HG03575 (cell line): ENCODE measurements around the gene ARHGAP32.
"Not testable (repeated sequence)": the region's sequence is repeated elsewhere in the genome, so short reads cannot be mapped to it uniquely, and the experiment has no call there.

Source experiments
- ATAC-seq: cut with Tn5 transposase; IDR thresholded peaks from one replicate; pipeline ENCODE4 v1.9.1; 2021; ENCODE audit not compliant: unreplicated experiment, insufficient number of reproducible peaks, low FRiP score; ENCODE audit errors: extremely low read depth

ARHGAP32 gene

DNA sequence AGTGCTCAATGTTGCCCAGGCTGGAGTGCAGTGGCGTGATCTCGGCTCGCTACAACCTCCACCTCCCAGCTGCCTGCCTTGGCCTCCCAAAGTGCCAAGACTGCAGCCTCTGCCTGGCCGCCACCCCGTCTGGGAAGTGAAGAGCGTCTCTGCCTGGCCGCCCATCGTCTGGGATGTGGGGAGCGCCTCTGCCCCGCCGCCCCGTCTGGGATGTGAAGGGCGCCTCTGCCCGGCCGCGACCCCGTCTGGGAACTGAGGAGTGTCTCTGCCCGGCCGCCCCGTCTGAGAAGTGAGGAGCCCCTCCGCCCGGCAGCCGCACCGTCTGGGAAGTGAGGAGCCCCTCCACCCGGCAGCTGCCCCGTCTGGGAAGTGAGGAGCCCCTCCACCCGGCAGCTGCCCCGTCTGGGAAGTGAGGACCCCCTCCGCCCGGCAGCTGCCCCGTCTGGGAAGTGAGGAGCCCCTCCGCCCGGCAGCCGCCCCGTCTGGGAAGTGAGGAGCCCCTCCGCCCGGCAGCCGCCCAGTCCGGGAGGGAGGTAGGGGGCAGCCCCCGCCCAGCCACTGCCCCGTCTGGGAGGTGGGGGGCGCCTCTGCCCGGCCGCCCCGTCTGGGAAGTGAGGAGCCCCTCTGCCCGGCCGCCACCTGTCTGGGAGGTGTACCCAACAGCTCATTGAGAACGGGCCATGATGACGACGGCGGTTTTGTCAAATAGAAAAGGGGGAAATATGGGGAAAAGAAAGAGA lies 63.1 kb downstream of the ARHGAP32 start:
- not testable (repeated sequence) for ATAC-seq

DNA sequence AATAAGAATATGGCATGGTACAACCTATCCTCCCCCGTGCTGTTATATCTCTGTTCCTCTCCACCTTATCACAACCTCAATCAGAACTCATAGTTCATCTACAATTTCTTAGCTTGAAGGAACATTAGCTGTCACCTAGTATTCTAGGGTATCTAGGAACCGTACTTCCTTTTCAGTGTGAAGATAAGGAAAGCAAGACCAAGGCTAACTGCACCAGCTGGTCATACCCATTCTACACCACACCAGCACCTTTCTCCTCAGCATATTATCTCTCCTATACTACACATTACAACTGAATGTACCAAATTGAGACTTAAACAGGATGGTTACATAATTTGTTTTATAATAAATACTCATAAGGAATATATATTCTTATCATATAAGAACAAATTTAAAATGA lies 73.1 kb downstream of the ARHGAP32 start:
- ATAC-seq, result no peak

- no peak for ATAC-seq
Observed at GRCh38 chr11:129117595-129118350, 74.4 kb downstream of the ARHGAP32 start.

GRCh38 chr11:129115652-129116586 lies 76.2 kb downstream of the ARHGAP32 start:
- ATAC-seq, result no peak

- no peak for ATAC-seq
Observed at GRCh38 chr11:129109701-129110100, 82.4 kb downstream of the ARHGAP32 start.

DNA sequence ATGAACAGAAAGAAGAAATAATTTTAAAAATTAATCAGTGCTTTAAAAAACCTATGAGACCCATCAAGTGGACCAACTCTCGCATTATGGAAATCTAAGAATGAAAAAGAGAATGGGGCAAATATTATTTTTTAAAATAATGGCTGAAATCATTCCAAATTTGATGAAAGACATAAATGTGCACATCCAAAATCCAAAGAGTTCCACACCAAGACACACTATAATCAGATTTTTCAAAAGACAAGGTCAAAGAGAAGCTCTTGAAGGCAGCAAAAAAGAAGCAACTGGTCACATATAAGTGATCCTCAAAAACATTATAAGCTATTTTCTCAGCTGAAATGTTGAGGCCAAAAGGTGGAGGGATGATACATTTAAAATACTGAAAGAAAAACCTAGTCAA lies 85.3 kb downstream of the ARHGAP32 start:
- ATAC-seq, result no peak

DNA sequence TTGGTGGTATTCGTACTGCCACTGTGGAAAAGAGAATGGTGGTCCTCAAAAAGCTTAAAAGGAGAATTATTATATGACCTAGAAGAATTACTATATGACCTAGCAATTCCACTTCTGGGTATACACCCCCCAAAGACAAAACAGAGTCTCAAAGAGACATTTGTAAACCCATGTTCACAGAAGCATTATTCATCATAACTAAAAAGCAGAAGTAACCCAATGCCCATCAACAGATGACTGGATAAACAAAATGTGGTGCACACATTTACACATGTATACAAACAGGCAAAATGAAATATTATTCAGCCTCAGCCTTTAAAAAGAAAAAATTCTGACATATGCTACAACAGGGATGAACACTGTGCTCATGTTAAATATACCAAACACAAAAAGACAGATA lies 89.4 kb downstream of the ARHGAP32 start:
- ATAC-seq, result no peak

- ATAC-seq, result no peak
Observed at GRCh38 chr11:129102225-129102624, 89.9 kb downstream of the ARHGAP32 start.

DNA sequence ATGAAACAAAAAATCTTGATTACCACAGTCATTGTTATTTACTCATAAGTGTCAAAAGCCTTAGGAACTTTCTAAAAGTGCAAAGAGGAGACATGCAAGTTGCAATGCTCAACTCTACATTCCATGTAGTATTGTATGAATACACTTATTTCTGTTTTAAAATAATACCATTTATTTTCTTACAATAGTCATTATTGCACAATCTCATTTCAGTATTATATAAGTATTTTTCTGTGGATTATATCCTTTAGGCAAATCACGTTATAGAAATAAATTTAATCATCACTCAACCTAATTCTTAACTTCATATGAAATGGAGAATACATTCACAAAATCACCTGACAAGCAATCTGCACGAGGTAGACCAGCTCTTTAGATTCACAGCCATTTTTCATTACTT lies 98.8 kb downstream of the ARHGAP32 start:
- no peak for ATAC-seq

DNA sequence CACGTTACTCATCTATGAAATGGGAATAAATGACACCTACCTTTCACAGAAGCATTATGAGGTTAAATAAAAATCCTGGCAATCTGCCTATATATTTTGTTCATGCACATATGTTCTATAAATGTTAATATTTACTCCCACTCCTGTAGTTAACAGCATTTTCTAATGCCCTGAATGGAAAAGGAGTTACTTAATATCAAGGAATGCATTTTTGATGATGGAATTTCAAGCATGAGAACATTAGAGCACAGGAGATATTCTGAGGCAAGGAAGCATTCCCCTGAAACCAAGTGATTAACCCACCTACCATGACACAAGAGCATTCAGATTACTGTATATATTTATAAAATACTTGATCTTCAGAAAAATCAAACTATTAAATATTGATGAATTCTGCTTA lies 102.1 kb downstream of the ARHGAP32 start:
- no peak for ATAC-seq

GRCh38 chr11:129089279-129089678 lies 102.8 kb downstream of the ARHGAP32 start:
- ATAC-seq, result no peak

DNA sequence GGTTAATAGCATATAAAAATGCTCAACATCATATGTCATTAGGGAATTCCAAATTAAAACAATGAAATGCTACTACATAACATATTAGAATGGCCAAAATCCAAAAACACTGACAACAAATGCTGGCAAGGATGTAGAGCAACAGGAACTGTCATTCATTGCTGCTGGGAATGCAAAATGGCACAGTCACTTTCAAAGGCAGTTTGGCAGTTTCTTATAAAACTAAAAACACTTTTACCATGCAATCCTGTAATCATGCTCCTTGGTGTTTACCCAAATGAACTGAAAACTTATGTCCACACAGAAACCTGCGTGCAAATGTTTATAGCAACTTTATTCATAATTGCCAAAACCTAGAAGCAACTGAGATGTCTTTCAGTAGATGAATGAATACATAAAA lies 105.1 kb downstream of the ARHGAP32 start:
- no peak for ATAC-seq

GRCh38 chr11:129077191-129077590 lies 114.9 kb downstream of the ARHGAP32 start:
- ATAC-seq, result no peak

- no peak for ATAC-seq
Observed at GRCh38 chr11:129075757-129076156, 116.4 kb downstream of the ARHGAP32 start.

GRCh38 chr11:129067454-129067853 lies 124.7 kb downstream of the ARHGAP32 start:
- no peak for ATAC-seq

GRCh38 chr11:129066229-129066628 lies 125.9 kb downstream of the ARHGAP32 start:
- ATAC-seq, result no peak

DNA sequence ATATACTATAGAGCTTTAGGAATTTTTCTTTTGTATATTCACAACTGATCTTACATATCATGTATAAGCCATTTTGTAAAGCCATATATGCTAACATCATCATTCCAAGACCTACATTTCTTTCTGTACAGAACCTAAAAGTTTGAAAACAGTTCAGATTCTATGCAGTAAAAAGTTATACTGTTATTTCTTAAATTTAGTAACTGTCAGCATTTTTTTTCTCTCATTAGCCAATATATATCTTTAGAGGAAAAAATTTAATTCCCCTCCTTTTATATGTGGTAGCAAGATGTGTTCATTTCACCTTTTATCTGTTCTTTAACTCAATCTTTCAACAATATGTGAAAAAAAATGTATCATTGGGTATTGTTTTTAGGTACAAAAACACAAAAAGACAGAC lies 129.0 kb downstream of the ARHGAP32 start:
- ATAC-seq, result no peak

DNA sequence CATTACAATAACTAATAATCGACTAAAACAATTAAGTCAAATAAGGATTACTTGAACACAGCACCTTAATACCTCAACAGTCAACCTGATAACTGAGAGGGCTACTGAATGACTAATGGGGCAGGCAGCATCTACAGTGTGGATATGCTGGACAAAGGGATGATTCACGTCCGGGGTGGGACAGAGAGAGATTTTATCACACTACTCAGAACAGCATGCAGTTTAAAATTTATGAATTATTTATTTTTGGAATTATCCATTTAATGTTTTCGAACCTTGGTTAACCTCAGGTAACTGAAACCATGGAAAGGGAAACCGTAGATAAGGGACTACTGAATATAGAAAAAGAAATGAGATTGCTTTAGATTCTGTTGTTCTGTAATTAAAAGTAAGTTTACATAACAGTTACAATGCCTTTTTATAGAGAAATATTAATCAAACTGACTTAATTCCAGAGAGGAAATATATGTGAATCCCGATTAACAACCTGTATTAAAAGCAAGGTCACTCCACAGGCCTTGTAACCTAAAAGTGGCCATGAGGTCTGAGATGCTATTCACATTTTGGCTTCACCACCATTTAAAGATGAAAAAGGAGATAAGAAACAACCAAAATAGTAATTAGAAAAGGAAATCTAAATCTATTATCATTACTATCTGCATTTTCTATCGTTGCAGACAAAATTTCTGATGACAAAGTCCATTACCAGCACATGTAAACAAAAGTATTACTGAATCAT lies 130.5 kb downstream of the ARHGAP32 start:
- ATAC-seq, result no peak

- ATAC-seq, result no peak
Observed at GRCh38 chr11:129056916-129057315, 135.2 kb downstream of the ARHGAP32 start.
